DOHH2 (cell line): Measurements from ENCODE around the gene AHNAK.

Experiments used
- CTCF ChIP-seq: fragments of 200-600 bp; sonication (generic); IDR thresholded peaks from one replicate; pipeline ENCODE4 v1.5.1; 2014; ENCODE audit warnings: antibody characterized with exemption, mild to moderate bottlenecking, low read depth, low read length; ENCODE audit not compliant: poor library complexity, severe bottlenecking
- EZH2phosphoT487 ChIP-seq: fragments of 200-600 bp; sonication (generic); IDR thresholded peaks from 2 replicates; pipeline ENCODE4 v1.6.1; 2017; ENCODE audit warnings: borderline replicate concordance, mild to moderate bottlenecking, antibody characterized with exemption, low read length, moderate library complexity, mixed read lengths

GRCh38 chr11:62494246-62494645 lies 52.4 kb downstream of the AHNAK start:
- TF ChIP-seq CTCF (no peak), EZH2phosphoT487 (no peak)
